Measurements from ENCODE around the gene SNX21. TPM values are rescaled to one million over a fixed set of nuclear protein-coding genes. Genes with fewer than 3 reads are reported as not detected.
"Not testable (repeated sequence)": the region's sequence is repeated elsewhere in the genome, so short reads cannot be mapped to it uniquely, and the experiment has no call there.

The SNX21 gene
- total and polyA plus RNA-seq, 2 donors (not counting 1 experiment from before 2014, with no cell fraction given): 2.2 to 2.4 TPM

DNA sequence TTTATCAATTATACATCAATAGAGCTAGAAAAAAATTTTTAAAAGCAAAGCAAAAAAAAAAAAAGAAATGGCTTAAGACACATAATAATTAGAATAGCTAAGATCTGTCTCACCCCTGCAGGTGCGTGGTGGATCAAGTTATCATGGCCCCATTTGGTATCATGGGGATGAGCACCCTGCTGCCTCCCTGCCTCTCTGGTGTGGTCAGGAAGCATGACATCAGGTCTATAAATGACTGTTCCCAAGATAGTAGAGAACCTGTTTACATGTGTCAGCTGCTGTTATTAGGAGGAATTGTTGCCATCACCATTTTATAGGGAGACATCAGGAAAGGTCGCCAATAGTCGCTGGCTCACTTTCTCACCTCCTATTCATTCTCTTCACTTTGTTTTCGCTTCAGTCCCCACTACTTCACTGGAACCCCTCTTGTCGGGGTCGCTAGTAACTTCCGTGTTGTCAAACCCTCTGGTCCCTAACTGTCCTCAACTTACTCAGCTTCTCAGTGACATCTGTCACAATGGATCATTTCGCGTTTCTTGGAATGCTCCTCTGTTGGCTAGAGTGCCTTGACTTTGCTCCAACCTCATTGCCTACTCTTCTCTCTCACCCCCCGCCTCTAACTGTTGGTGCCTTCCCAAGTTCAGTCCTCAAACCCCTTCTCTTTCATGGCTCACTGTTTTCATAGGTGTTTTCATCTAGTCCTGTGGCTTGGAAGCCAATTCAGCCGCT lies 37.1 kb upstream of the SNX21 start:
- no peak overlapping the region for H3K4me2 ChIP-seq (replicated peaks; ENCODE audit: low read depth, low read length, poor library complexity, severe bottlenecking)
- intact Hi-C loops (cut with micrococcal nuclease): loop anchor here (10.0 kb wide), 2 partner anchors 318 to 888 kb away; partner anchors contain the start of genes CD40 and TP53RK
- Mint-ChIP-seq H3K4me1 (peaks cover 23% of the 10 kb centered on the region), H3K4me3 (no peak overlapping the region), H3K27me3 (no peaks in the 10 kb centered on the region), H3K9me3 (ENCODE audit: insufficient read depth) (no peaks in the 10 kb centered on the region), H3K27ac (no peak overlapping the region)
- H3K27ac ChIP-seq (ENCODE audit: low read length in 2 of 2): no peak overlapping the region
- peaks cover 11 to 20% of the 10 kb centered on the region in 2 donors for H3K4me1 ChIP-seq (ENCODE audit: control insufficient read depth in 2 of 2, insufficient read depth in 2 of 2, low read length in 2 of 2)
- no peak for DNase-seq
- no peaks in the 10 kb centered on the region for H3K9me3 ChIP-seq (ENCODE audit: control extremely low read depth in 1 of 3, control insufficient read depth in 2 of 3, insufficient read depth in 1 of 3, low read length in 2 of 3)
- peaks cover 0 to 38% of the 10 kb centered on the region in 2 experiments for H3K36me3 ChIP-seq (replicated peaks in 1 of 2; ENCODE audit: control extremely low read depth in 1 of 2, control insufficient read depth in 1 of 2, extremely low read depth in 1 of 2, insufficient read depth in 2 of 2, low read length in 1 of 2)
- no peak overlapping the region for H2AFZ ChIP-seq (ENCODE audit: insufficient read depth, low read depth, low read length, poor library complexity, severe bottlenecking)
- no peaks in the 10 kb centered on the region for H3K27me3 ChIP-seq (replicated peaks in 1 of 4; ENCODE audit: control extremely low read depth in 1 of 4, control insufficient read depth in 3 of 4, insufficient read depth in 4 of 4, low read length in 3 of 4)
- ATAC-seq (ENCODE audit: low read depth): no peak
- H3K79me2 ChIP-seq (ENCODE audit: control insufficient read depth, insufficient read depth, low read length): peaks cover 15% of the 10 kb centered on the region
- TF ChIP-seq, protein P1, sequence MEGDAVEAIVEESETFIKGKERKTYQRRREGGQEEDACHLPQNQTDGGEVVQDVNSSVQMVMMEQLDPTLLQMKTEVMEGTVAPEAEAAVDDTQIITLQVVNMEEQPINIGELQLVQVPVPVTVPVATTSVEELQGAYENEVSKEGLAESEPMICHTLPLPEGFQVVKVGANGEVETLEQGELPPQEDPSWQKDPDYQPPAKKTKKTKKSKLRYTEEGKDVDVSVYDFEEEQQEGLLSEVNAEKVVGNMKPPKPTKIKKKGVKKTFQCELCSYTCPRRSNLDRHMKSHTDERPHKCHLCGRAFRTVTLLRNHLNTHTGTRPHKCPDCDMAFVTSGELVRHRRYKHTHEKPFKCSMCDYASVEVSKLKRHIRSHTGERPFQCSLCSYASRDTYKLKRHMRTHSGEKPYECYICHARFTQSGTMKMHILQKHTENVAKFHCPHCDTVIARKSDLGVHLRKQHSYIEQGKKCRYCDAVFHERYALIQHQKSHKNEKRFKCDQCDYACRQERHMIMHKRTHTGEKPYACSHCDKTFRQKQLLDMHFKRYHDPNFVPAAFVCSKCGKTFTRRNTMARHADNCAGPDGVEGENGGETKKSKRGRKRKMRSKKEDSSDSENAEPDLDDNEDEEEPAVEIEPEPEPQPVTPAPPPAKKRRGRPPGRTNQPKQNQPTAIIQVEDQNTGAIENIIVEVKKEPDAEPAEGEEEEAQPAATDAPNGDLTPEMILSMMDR (IDR thresholded peaks at IDR 0.05): no peak
- TF ChIP-seq EZH2 (IDR thresholded peaks at IDR 0.05; ENCODE audit: borderline replicate concordance, insufficient read depth, low read depth, low read length, poor library complexity, severe bottlenecking): no peak
- 96% methylated on average over 9 of the region's 11 CpGs for WGBS (ENCODE audit: insufficient coverage)
- no peak overlapping the region for H3K4me3 ChIP-seq (ENCODE audit: control extremely low read depth in 1 of 5, extremely low read depth in 1 of 5, insufficient read depth in 1 of 5, low read depth in 2 of 5, low read length in 4 of 5)
- no peak overlapping the region for H3K9ac ChIP-seq (ENCODE audit: low read length)
- H4K20me1 ChIP-seq (ENCODE audit: control insufficient read depth, insufficient read depth, low read length, poor library complexity, severe bottlenecking): no peaks in the 10 kb centered on the region
- ChIA-PET CTCF (interaction anchor here (1.1 to 1.3 kb wide), 2 partner anchors 172 to 217 kb away, joined by 3 to 4 read pairs; no protein-coding TSS in a partner anchor), POLR2A (no interaction called here)

DNA sequence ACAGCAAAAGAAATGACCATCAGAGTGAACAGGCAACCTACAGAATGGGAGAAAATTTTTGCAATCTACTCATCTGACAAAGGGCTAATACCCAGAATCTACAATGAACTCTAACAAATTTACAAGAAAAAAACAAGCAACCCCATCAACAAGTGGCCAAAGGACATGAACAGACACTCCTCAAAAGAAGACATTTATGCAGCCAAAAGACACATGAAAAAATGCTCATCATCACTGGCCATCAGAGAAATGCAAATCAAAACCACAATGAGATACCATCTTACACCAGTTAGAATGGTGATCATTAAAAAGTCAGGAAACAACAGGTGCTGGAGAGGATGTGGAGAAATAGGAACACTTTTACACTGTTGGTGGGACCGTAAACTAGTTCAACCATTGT lies 36.1 kb upstream of the SNX21 start:
- H3K4me2 ChIP-seq (replicated peaks; ENCODE audit: low read depth, low read length, poor library complexity, severe bottlenecking): not testable (repeated sequence)

DNA sequence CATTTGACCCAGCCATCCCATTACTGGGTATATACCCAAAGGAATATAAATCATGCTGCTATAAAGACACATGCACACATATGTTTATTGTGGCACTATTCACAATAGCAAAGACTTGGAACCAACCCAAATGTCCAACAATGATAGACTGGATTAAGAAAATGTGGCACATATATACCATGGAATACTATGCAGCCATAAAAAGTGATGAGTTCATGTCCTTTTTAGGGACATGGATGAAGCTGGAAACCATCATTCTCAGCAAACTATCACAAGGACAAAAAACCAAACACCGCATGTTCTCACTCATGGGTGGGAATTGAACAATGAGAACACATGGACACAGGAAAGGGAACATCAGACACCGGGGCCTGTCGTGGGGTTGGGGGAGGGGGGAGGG lies 35.6 kb upstream of the SNX21 start:
- intact Hi-C loops (cut with micrococcal nuclease): loop anchor here (2.0 to 10.0 kb wide), 3 partner anchors 93 to 887 kb away; partner anchors contain the start of genes CD40, CTSA, NEURL2 and TP53RK
- not testable (repeated sequence) for H3K4me3 Mint-ChIP-seq; H2AFZ ChIP-seq (ENCODE audit: insufficient read depth, low read depth, low read length, poor library complexity, severe bottlenecking); H3K4me2 ChIP-seq (replicated peaks; ENCODE audit: low read depth, low read length, poor library complexity, severe bottlenecking); ATAC-seq (ENCODE audit: low read depth); H3K9me3 ChIP-seq (ENCODE audit: control extremely low read depth in 1 of 3, control insufficient read depth in 2 of 3, insufficient read depth in 1 of 3, low read length in 2 of 3); DNase-seq; H3K9ac ChIP-seq (ENCODE audit: low read length); H3K27ac ChIP-seq (ENCODE audit: low read length in 2 of 2); H3K79me2 ChIP-seq (ENCODE audit: control insufficient read depth, insufficient read depth, low read length); H4K20me1 ChIP-seq (ENCODE audit: control insufficient read depth, insufficient read depth, low read length, poor library complexity, severe bottlenecking); H3K27me3 ChIP-seq (replicated peaks in 1 of 4; ENCODE audit: control extremely low read depth in 1 of 4, control insufficient read depth in 3 of 4, insufficient read depth in 4 of 4, low read length in 3 of 4); H3K9me3 Mint-ChIP-seq (ENCODE audit: insufficient read depth); H3K27me3 Mint-ChIP-seq; H3K4me3 ChIP-seq (ENCODE audit: control extremely low read depth in 1 of 5, extremely low read depth in 1 of 5, insufficient read depth in 1 of 5, low read depth in 2 of 5, low read length in 4 of 5); H3K27ac Mint-ChIP-seq
- 93% methylated on average over 2 of the region's 3 CpGs for WGBS (ENCODE audit: insufficient coverage)
- CTCF ChIA-PET: interaction anchor here (1.1 to 3.1 kb wide), 4 partner anchors 27 to 189 kb away, joined by 3 to 57 read pairs (median 6); no protein-coding TSS in a partner anchor
- Histone ChIP-seq H3K4me1 (ENCODE audit: control insufficient read depth in 2 of 2, insufficient read depth in 2 of 2, low read length in 2 of 2) (peaks cover 4 to 10% of the 10 kb centered on the region in 2 donors), H3K36me3 (replicated peaks in 1 of 2; ENCODE audit: control extremely low read depth in 1 of 2, control insufficient read depth in 1 of 2, extremely low read depth in 1 of 2, insufficient read depth in 2 of 2, low read length in 1 of 2) (peaks cover 0 to 52% of the 10 kb centered on the region in 2 experiments)
- H3K4me1 Mint-ChIP-seq: peaks cover 11% of the 10 kb centered on the region
- POLR2A ChIA-PET: interaction anchor here (1.0 kb wide), 1 partner anchor 137 kb away, joined by 3 read pairs; no protein-coding TSS in a partner anchor

More for the DNA sequence above, 36.1 kb upstream of the SNX21 start:
- peaks cover 15% of the 10 kb centered on the region for H3K4me1 Mint-ChIP-seq
- H3K36me3 ChIP-seq (replicated peaks in 1 of 2; ENCODE audit: control extremely low read depth in 1 of 2, control insufficient read depth in 1 of 2, extremely low read depth in 1 of 2, insufficient read depth in 2 of 2, low read length in 1 of 2): peaks cover 0 to 47% of the 10 kb centered on the region in 2 experiments
- H3K79me2 ChIP-seq (ENCODE audit: control insufficient read depth, insufficient read depth, low read length); H3K4me3 Mint-ChIP-seq; H3K9me3 Mint-ChIP-seq (ENCODE audit: insufficient read depth); H3K27me3 ChIP-seq (replicated peaks in 1 of 4; ENCODE audit: control extremely low read depth in 1 of 4, control insufficient read depth in 3 of 4, insufficient read depth in 4 of 4, low read length in 3 of 4); DNase-seq; H3K27me3 Mint-ChIP-seq; H3K9ac ChIP-seq (ENCODE audit: low read length); H4K20me1 ChIP-seq (ENCODE audit: control insufficient read depth, insufficient read depth, low read length, poor library complexity, severe bottlenecking); H2AFZ ChIP-seq (ENCODE audit: insufficient read depth, low read depth, low read length, poor library complexity, severe bottlenecking); H3K27ac ChIP-seq (ENCODE audit: low read length in 2 of 2); H3K9me3 ChIP-seq (ENCODE audit: control extremely low read depth in 1 of 3, control insufficient read depth in 2 of 3, insufficient read depth in 1 of 3, low read length in 2 of 3); H3K4me3 ChIP-seq (ENCODE audit: control extremely low read depth in 1 of 5, extremely low read depth in 1 of 5, insufficient read depth in 1 of 5, low read depth in 2 of 5, low read length in 4 of 5); ATAC-seq (ENCODE audit: low read depth); POLR2A ChIA-PET; H3K27ac Mint-ChIP-seq: not testable (repeated sequence)
- intact Hi-C loops (cut with micrococcal nuclease): loop anchor here (10.0 kb wide), 2 partner anchors 317 to 887 kb away; partner anchors contain the start of genes CD40 and TP53RK
- peaks cover 8 to 15% of the 10 kb centered on the region in 2 donors for H3K4me1 ChIP-seq (ENCODE audit: control insufficient read depth in 2 of 2, insufficient read depth in 2 of 2, low read length in 2 of 2)
- CTCF ChIA-PET: interaction anchor here (1.5 kb wide), 1 partner anchor 26 kb away, joined by 4 read pairs; no protein-coding TSS in a partner anchor
- no CpG with 5 or more reads among the region's 1 CpG for WGBS (ENCODE audit: insufficient coverage)
